A673 (cell line): ENCODE data around the gene S100A16.

Experiments used
- CTCF ChIP-seq: fragments of 300-800, 200-600 bp; sonication (generic); conservative IDR thresholded peaks from 2 replicates; pipeline ENCODE4 v1.5.1; 2017; ENCODE audit warnings: low read depth, mild to moderate bottlenecking, antibody characterized with exemption, low read length, moderate library complexity, mixed read lengths
- EZH2 ChIP-seq: fragments of 200-600 bp; sonication (generic); IDR thresholded peaks from 2 replicates; pipeline ENCODE4 v1.6.1; 2017; ENCODE audit warnings: borderline replicate concordance, low read depth, mild to moderate bottlenecking, mixed read lengths, antibody characterized with exemption, low read length; ENCODE audit not compliant: poor library complexity, severe bottlenecking

GRCh38 chr1:153658400-153659174, 45.6 kb upstream of the S100A16 start, which contains the start of gene SNAPIN:
- TF ChIP-seq CTCF (no peak; the same call in 1 of the 2 replicates), EZH2 (no peak)
